Esophagus muscularis mucosa (tissue), 4 donors: ENCODE results near the gene ADAMTS3. TPM values are rescaled to one million over a fixed set of nuclear protein-coding genes. Genes with fewer than 3 reads are reported as not detected.

ENCODE experiments used
- DNase-seq: peaks from one replicate; pipeline ENCODE4 v3.0.0-alpha.2; 2017; ENCODE audit errors: extremely low spot score
- H3K27ac ChIP-seq, 4 donors: fragments of 200-600 bp; sonication (generic); replicated peaks in 1 of 4; 1 replicate in 3 of 4; 2 replicates in 1 of 4; pipeline ENCODE4 v1.5.1; 2016 to 2019; ENCODE audit warnings: mild to moderate bottlenecking in 1 of 4
- H3K27me3 ChIP-seq, 4 donors: fragments of 200-600 bp; sonication (generic); one replicate each; pipeline versions ENCODE4 v1.5.1 to v1.6.0; 2016 to 2019
- H3K36me3 ChIP-seq, 4 donors: fragments of 200-600 bp; sonication (generic); one replicate each; pipeline ENCODE4 v1.5.1; 2016 to 2019
- H3K4me1 ChIP-seq, 4 donors: fragments of 200-600 bp; sonication (generic); one replicate each; pipeline ENCODE4 v1.5.1; 2016 to 2019
- H3K4me3 ChIP-seq, 4 donors: fragments of 200-600 bp; sonication (generic); 1 replicate in 2 of 4; 2 replicates in 2 of 4; pipeline ENCODE4 v1.5.1; 2016 to 2019; ENCODE audit warnings: mild to moderate bottlenecking in 4 of 4, moderate library complexity in 1 of 4
- H3K9me3 ChIP-seq, 4 donors: fragments of 200-600 bp; sonication (generic); 1 replicate in 3 of 4; 2 replicates in 1 of 4; pipeline ENCODE4 v1.5.1; 2016 to 2019
- CTCF ChIP-seq, 3 experiments: fragments of 200-600 bp in 2 of 3; fragments of 450-650 bp in 1 of 3; sonication (generic) in 2 of 3; IDR thresholded peaks; one replicate each; pipeline ENCODE4 v1.5.1; 2017 to 2019; ENCODE audit warnings: antibody characterized with exemption in 3 of 3, mild to moderate bottlenecking in 2 of 3, moderate library complexity in 1 of 3
- EP300 ChIP-seq: sonication (generic); formaldehyde crosslinking; IDR thresholded peaks from one replicate; pipeline ENCODE4 v1.6.1; 2017; ENCODE audit warnings: antibody characterized with exemption
- POLR2A ChIP-seq: fragments of 450-650 bp; IDR thresholded peaks from one replicate; pipeline ENCODE4 v1.6.1; 2017; ENCODE audit warnings: antibody characterized with exemption, moderate library complexity, mild to moderate bottlenecking, low read depth
- POLR2AphosphoS5 ChIP-seq, 2 donors: sonication (generic); formaldehyde crosslinking; IDR thresholded peaks; one replicate each; pipeline ENCODE4 v1.6.1; 2017; ENCODE audit warnings: antibody characterized with exemption in 2 of 2
- WGBS: methylation state at CpG from one replicate; pipeline ENCODE4 v1.1.5; 2018; 5-methylcytosine and 5-hydroxymethylcytosine counted together
- intact Hi-C: fragments of 100-400 bp; cut with DNase I; formaldehyde crosslinking; loops from one replicate; pipeline ENCODE4 v1.15.1; 2023
- total RNA-seq, 4 donors: library from RNA; depleted of rRNA; stranded (reverse); fragments of >200 nt; gene quantifications; one replicate each; pipeline versions ENCODE4 v1.1.0 to v1.2.1, GENCODE V29; 2016

ADAMTS3 gene
- total RNA-seq, 4 donors from 2014 or later = 1.1 to 2.5 (median 1.3) TPM

DNA sequence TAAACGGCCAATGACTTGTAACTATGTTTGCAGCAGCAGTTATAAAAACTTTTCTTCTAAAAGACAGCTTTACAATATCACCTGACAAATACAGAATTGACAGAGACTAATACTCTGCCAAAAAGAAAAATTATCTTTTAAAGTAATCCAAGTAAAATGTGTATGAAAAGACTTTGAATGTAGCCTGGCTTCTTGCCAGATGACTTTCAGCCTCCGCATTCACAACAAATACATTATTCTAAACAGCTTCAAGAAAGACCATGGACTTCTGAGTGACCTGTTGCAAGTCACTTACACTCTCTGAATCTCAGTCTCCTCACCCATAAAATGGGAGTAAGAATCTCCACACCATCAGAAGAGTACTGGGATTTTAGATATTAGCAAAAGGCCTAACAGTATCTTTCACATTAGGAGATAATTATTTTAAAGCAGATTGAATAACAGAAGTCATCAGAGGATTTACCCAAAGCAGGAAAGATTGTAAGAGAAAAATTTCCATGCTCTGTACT, 2.5 kb downstream of the ADAMTS3 start:
- H3K4me3 ChIP-seq = no peak overlapping the region
- H3K27ac ChIP-seq = peak overlapping the region in 1 of 4 donors; percentile 84
- H3K4me1 ChIP-seq = peaks cover 6 to 31% (median 26%) of the 10 kb centered on the region in 4 donors
- TF ChIP-seq POLR2A (no peak), EP300 (no peak), CTCF (IDR thresholded peaks at IDR 0.05) (no peak), POLR2AphosphoS5 (IDR thresholded peaks at IDR 0.05) (no peak)
- 65% methylated on average over 2 of the region's 2 CpGs for WGBS
- intact Hi-C loops = no loop called here
- H3K27me3 ChIP-seq = no peaks in the 10 kb centered on the region
- no peak for DNase-seq
- H3K9me3 ChIP-seq = no peaks in the 10 kb centered on the region
- H3K36me3 ChIP-seq = no peaks in the 10 kb centered on the region

- H3K9me3 ChIP-seq = no peaks in the 10 kb centered on the region
- H3K4me1 ChIP-seq = peaks cover 6 to 29% (median 24%) of the 10 kb centered on the region in 4 donors
- H3K4me3 ChIP-seq = no peak overlapping the region
- 83% methylated on average over 2 of the region's 2 CpGs for WGBS
- no peak for DNase-seq
- TF ChIP-seq POLR2A = no peak
- no peak for TF ChIP-seq EP300
- no peak for TF ChIP-seq POLR2AphosphoS5 (IDR thresholded peaks at IDR 0.05)
- TF ChIP-seq CTCF (IDR thresholded peaks at IDR 0.05) = no peak
- H3K27ac ChIP-seq = no peak overlapping the region
- H3K36me3 ChIP-seq = no peaks in the 10 kb centered on the region
- intact Hi-C loops = no loop called here
- no peaks in the 10 kb centered on the region for H3K27me3 ChIP-seq
Observed at GRCh38 chr4:72564789-72565188, 4.2 kb downstream of the ADAMTS3 start.

GRCh38 chr4:72564184-72564583, 4.8 kb downstream of the ADAMTS3 start:
- no peaks in the 10 kb centered on the region for H3K36me3 ChIP-seq
- TF ChIP-seq POLR2AphosphoS5 (IDR thresholded peaks at IDR 0.05) (no peak), CTCF (IDR thresholded peaks at IDR 0.05) (no peak), EP300 (no peak), POLR2A (no peak)
- no peaks in the 10 kb centered on the region for H3K9me3 ChIP-seq
- H3K4me3 ChIP-seq = no peak overlapping the region
- no peak overlapping the region for H3K27ac ChIP-seq
- H3K4me1 ChIP-seq = peaks cover 0 to 23% (median 18%) of the 10 kb centered on the region in 4 donors
- WGBS = 83% methylated on average over 1 of the region's 1 CpG
- H3K27me3 ChIP-seq = no peaks in the 10 kb centered on the region
- DNase-seq = no peak
- intact Hi-C loops = no loop called here

DNA sequence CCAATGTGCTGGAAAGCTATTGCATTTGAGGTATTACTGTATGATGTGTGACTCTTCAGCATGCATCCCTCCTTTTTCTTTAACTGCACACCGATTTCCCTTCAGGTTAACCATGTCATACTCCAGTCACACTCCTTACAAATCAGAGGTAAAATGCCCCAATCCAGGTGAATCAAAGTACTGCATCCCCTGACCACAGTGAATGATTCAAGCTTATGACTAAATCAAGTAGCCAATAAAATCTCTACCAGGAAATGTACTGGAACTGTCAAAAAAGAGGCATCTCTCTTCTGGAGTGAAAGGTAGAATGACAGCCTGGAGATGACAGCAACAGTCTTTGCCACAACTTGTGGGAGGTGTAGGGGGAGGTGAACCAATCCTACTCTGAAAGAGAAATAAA, 10.4 kb downstream of the ADAMTS3 start:
- no peaks in the 10 kb centered on the region for H3K27me3 ChIP-seq
- intact Hi-C loops = no loop called here

More for the DNA sequence above, 10.4 kb downstream of the ADAMTS3 start:
- TF ChIP-seq EP300 (no peak), POLR2A (no peak), CTCF (IDR thresholded peaks at IDR 0.05) (no peak), POLR2AphosphoS5 (IDR thresholded peaks at IDR 0.05) (no peak)
- no peaks in the 10 kb centered on the region for H3K9me3 ChIP-seq
- H3K36me3 ChIP-seq = no peaks in the 10 kb centered on the region
- DNase-seq = no peak
- H3K27ac ChIP-seq = no peak overlapping the region
- no peaks in the 10 kb centered on the region for H3K4me1 ChIP-seq
- 100% methylated on average over 1 of the region's 1 CpG for WGBS
- no peak overlapping the region for H3K4me3 ChIP-seq
